Thymus (tissue), 11 donors: Measurements from ENCODE around the gene CLCNKA. TPM values are rescaled to one million over a fixed set of nuclear protein-coding genes. Genes with fewer than 3 reads are reported as not detected.
"Not testable (repeated sequence)": the region's sequence is repeated elsewhere in the genome, so short reads cannot be mapped to it uniquely, and the experiment has no call there.

ENCODE experiments used
- DNase-seq, 9 donors: peaks; one replicate each; pipeline ENCODE4 v3.0.0-alpha.2; 2013; ENCODE audit warnings: low spot score in 9 of 9, low read depth in 6 of 9, missing footprints in 1 of 9
- H3K27ac ChIP-seq, 2 donors: one replicate each; pipeline ENCODE4 v1.5.1; 2013; ENCODE audit warnings: control low read depth in 1 of 2, low read depth in 1 of 2, low read length in 1 of 2, mild to moderate bottlenecking in 1 of 2, moderate library complexity in 1 of 2
- H3K27me3 ChIP-seq, 2 donors: one replicate each; pipeline ENCODE4 v1.5.1; 2013; ENCODE audit warnings: low read length in 1 of 2; ENCODE audit not compliant: control insufficient read depth in 2 of 2, insufficient read depth in 1 of 2
- H3K36me3 ChIP-seq, 2 donors: one replicate each; pipeline ENCODE4 v1.5.1; 2013; ENCODE audit warnings: low read length in 1 of 2, mild to moderate bottlenecking in 1 of 2, moderate library complexity in 1 of 2; ENCODE audit not compliant: control insufficient read depth in 2 of 2, insufficient read depth in 2 of 2
- H3K4me1 ChIP-seq, 2 donors: one replicate each; pipeline ENCODE4 v1.5.1; 2013; ENCODE audit warnings: low read length in 2 of 2; ENCODE audit not compliant: control insufficient read depth in 2 of 2, insufficient read depth in 2 of 2
- H3K4me3 ChIP-seq, 2 donors: one replicate each; pipeline ENCODE4 v1.5.1; 2013; ENCODE audit warnings: low read length in 2 of 2, control low read depth in 1 of 2, mild to moderate bottlenecking in 1 of 2
- H3K9me3 ChIP-seq, 2 donors: one replicate each; pipeline ENCODE4 v1.5.1; 2013; ENCODE audit warnings: low read length in 1 of 2, mild to moderate bottlenecking in 1 of 2; ENCODE audit not compliant: control insufficient read depth in 2 of 2, insufficient read depth in 1 of 2
- WGBS: extraction: QIAGEN DNeasy Blood & Tissue Kit; methylation state at CpG from one replicate; pipeline ENCODE4 v1.1.7; 2013; 5-methylcytosine and 5-hydroxymethylcytosine counted together
- polyA plus RNA-seq: library from polyadenylated mRNA; stranded (reverse); fragments of 200-250 nt; gene quantifications from one replicate; pipeline ENCODE4 v1.2.3, GENCODE V29; 2013
- total RNA-seq: library from RNA; stranded (reverse); fragments of 120-200 nt; gene quantifications from one replicate; pipeline ENCODE4 v1.2.4, GENCODE V29; 2013
- donor health status: healthy.

CLCNKA gene
- total and polyA plus RNA-seq, 2 donors: under 0.01 to 0.30 TPM

DNA sequence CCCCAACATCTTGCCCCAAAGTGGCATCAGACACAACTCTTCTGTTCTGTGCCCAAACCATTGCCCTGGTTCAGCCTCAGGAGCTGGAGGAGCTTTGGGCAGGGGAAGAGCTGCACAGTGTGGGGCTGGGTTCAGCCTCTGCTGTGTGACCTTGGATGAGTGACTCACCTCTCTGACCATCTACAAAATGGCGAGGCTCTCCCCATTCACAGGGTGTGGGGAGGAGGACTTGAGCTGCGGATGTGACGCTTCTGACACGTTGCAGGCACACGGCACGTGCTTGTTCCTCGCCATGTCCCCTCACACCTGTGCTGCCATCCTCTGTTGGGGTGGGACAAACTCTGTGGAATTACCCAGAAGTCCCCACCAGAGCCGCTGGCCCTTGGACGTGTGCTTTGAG lies 20.8 kb downstream of the CLCNKA start:
- H3K27ac ChIP-seq, H3K9me3 ChIP-seq, H3K36me3 ChIP-seq, H3K4me3 ChIP-seq, DNase-seq, H3K4me1 ChIP-seq: not testable (repeated sequence)
- H3K27me3 ChIP-seq: peaks cover 0 to 15% of the 10 kb centered on the region in 2 donors
- 87% methylated on average over 9 of the region's 9 CpGs for WGBS

- Histone ChIP-seq H3K27ac (no peak within 1 kb of the TSS), H3K4me1 (peaks cover under 1% of the 10 kb centered on the region in 2 donors), H3K9me3 (no peaks in the 10 kb centered on the region), H3K36me3 (no peaks in the 10 kb centered on the region), H3K4me3 (no peak within 1 kb of the TSS), H3K27me3 (peaks cover 0 to 22% of the 10 kb centered on the region in 2 donors)
- no peak for DNase-seq
- WGBS: 88% methylated on average over 7 of the region's 7 CpGs
Observed at GRCh38 chr1:16043521-16043920, 21.7 kb downstream of the CLCNKA start, which contains the start of gene CLCNKB. CLCNKB (plus strand) TSS chr1:16043782; CDS start chr1:16044493, 711 bp downstream.

DNA sequence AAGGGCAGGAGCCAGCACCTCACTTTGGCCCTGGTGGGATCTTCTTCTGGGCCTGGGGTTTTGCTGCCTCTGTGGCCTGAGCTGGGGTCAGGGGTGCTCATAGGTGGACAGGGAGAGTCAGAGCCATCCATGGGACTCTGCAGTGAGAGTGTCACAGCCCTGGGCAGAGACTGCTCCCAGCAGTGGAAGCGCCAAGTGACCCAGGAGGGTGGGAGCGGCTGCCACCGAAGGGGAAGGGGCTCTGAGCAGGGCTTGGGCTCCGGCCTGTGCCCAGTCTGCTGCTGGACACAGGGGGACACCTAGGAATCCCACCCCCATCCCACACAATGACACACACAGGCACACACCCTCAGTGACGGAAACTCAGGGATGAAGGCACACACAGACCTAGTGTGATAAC lies 22.1 kb downstream of the CLCNKA start:
- H3K36me3 ChIP-seq: no peaks in the 10 kb centered on the region
- H3K9me3 ChIP-seq: no peaks in the 10 kb centered on the region
- no peak for DNase-seq
- 95% methylated on average over 5 of the region's 5 CpGs for WGBS
- H3K27ac ChIP-seq: no peak overlapping the region
- peaks cover 0 to 26% of the 10 kb centered on the region in 2 donors for H3K27me3 ChIP-seq
- peaks cover 4 to 5% of the 10 kb centered on the region in 2 donors for H3K4me1 ChIP-seq
- H3K4me3 ChIP-seq: no peak overlapping the region

- H3K27me3 ChIP-seq: peaks cover 0 to 38% of the 10 kb centered on the region in 2 donors
- H3K27ac ChIP-seq: no peak overlapping the region
- peaks cover 5 to 7% of the 10 kb centered on the region in 2 donors for H3K4me1 ChIP-seq
- H3K36me3 ChIP-seq: no peaks in the 10 kb centered on the region
- DNase-seq: no peak
- WGBS: 89% methylated on average over 7 of the region's 7 CpGs
- H3K4me3 ChIP-seq: no peak overlapping the region
- H3K9me3 ChIP-seq: no peaks in the 10 kb centered on the region
Observed at GRCh38 chr1:16046842-16047241, 25.0 kb downstream of the CLCNKA start.

- H3K4me3 ChIP-seq: no peak overlapping the region
- H3K27me3 ChIP-seq: peaks cover 0 to 36% of the 10 kb centered on the region in 2 donors
- no peaks in the 10 kb centered on the region for H3K36me3 ChIP-seq
- 79% methylated on average over 19 of the region's 19 CpGs for WGBS
- H3K27ac ChIP-seq: no peak overlapping the region
- peaks cover 5 to 7% of the 10 kb centered on the region in 2 donors for H3K4me1 ChIP-seq
- no peaks in the 10 kb centered on the region for H3K9me3 ChIP-seq
- DNase-seq: no peak
Observed at GRCh38 chr1:16047791-16048475, 26.1 kb downstream of the CLCNKA start.

- no peak overlapping the region for H3K27ac ChIP-seq
Observed at GRCh38 chr1:16048573-16049189, 26.8 kb downstream of the CLCNKA start.

DNA sequence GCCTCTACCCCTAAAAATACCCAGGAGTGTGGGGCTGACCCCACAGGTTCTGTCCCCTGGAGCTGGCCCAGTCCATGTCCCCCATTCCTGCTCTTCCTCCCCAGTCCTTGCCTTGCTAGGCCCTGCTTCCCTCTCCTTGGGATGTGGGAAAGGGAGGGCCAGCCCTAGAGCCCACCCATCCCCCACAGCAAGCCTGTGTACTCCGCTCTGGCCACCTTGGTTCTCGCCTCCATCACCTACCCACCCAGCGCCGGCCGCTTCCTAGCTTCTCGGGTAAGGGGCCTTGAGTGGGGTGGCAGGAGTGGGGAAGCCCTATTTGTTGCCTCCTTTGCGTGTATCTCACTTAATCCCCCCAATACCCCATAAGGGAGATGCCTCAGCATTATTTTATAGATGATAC lies 28.5 kb downstream of the CLCNKA start:
- WGBS: 93% methylated on average over 7 of the region's 7 CpGs
- Histone ChIP-seq H3K9me3 (no peaks in the 10 kb centered on the region), H3K27me3 (peaks cover 0 to 36% of the 10 kb centered on the region in 2 donors), H3K27ac (no peak overlapping the region), H3K36me3 (no peaks in the 10 kb centered on the region), H3K4me1 (peaks cover 5 to 10% of the 10 kb centered on the region in 2 donors), H3K4me3 (no peak overlapping the region)
- no peak for DNase-seq

More at GRCh38 chr1:16048573-16049189, 26.8 kb downstream of the CLCNKA start:
- H3K36me3 ChIP-seq: no peaks in the 10 kb centered on the region
- WGBS: 3% methylated on average over 25 of the region's 25 CpGs
- peaks cover 0 to 36% of the 10 kb centered on the region in 2 donors for H3K27me3 ChIP-seq
- DNase-seq: peak; percentile 29 to 78 (median 61)
- no peaks in the 10 kb centered on the region for H3K9me3 ChIP-seq
- peaks cover 5 to 7% of the 10 kb centered on the region in 2 donors for H3K4me1 ChIP-seq
- H3K4me3 ChIP-seq: peak overlapping the region in 1 of 2 donors; percentile 36

GRCh38 chr1:16051039-16051438 lies 29.2 kb downstream of the CLCNKA start:
- H3K36me3 ChIP-seq: no peaks in the 10 kb centered on the region
- H3K27ac ChIP-seq: no peak overlapping the region
- no peaks in the 10 kb centered on the region for H3K9me3 ChIP-seq
- DNase-seq: no peak
- peaks cover 5 to 10% of the 10 kb centered on the region in 2 donors for H3K4me1 ChIP-seq
- no peak overlapping the region for H3K4me3 ChIP-seq
- 96% methylated on average over 3 of the region's 3 CpGs for WGBS
- peaks cover 0 to 36% of the 10 kb centered on the region in 2 donors for H3K27me3 ChIP-seq

- not testable (repeated sequence) for H3K27ac ChIP-seq, H3K4me3 ChIP-seq, H3K36me3 ChIP-seq, DNase-seq, H3K9me3 ChIP-seq
- Histone ChIP-seq H3K4me1 (peaks cover 5 to 10% of the 10 kb centered on the region in 2 donors), H3K27me3 (peaks cover 0 to 32% of the 10 kb centered on the region in 2 donors)
- WGBS: 94% methylated on average over 12 of the region's 12 CpGs
Observed at GRCh38 chr1:16051949-16052348, 30.1 kb downstream of the CLCNKA start.
